ENCODE results near the gene LMCD1.

- TF ChIP-seq CTCF (IDR thresholded peaks at IDR 0.05) (no peak), POLR2AphosphoS5 (IDR thresholded peaks at IDR 0.05) (no peak), POLR2A (IDR thresholded peaks at IDR 0.05; ENCODE audit: low read depth) (no peak)
Observed at GRCh38 chr3:8524249-8524648, 22.6 kb downstream of the LMCD1 start.
